HG03460 (cell line): ENCODE data around the gene SPATS2L.

Experiments
- ATAC-seq: cut with Tn5 transposase; IDR thresholded peaks from one replicate; pipeline ENCODE4 v1.9.1; 2021; ENCODE audit not compliant: unreplicated experiment

The SPATS2L gene

GRCh38 chr2:200405599-200406298 is 99.3 kb downstream of the SPATS2L start:
- ATAC-seq = peak; percentile 51

GRCh38 chr2:200406379-200406778 is 99.9 kb downstream of the SPATS2L start:
- ATAC-seq = peak; percentile 77

GRCh38 chr2:200408428-200409316 is 102.2 kb downstream of the SPATS2L start:
- ATAC-seq = no peak

- ATAC-seq = no peak
These were observed 105.3 kb downstream of the SPATS2L start for GRCh38 chr2:200411831-200412230.

- no peak for ATAC-seq
These were observed 107.9 kb downstream of the SPATS2L start for GRCh38 chr2:200414367-200414766.

GRCh38 chr2:200415455-200415854 is 109.0 kb downstream of the SPATS2L start:
- no peak for ATAC-seq

- no peak for ATAC-seq
These were observed 110.4 kb downstream of the SPATS2L start for GRCh38 chr2:200416878-200417277.

- no peak for ATAC-seq
These were observed 110.9 kb downstream of the SPATS2L start for GRCh38 chr2:200417366-200417765.

GRCh38 chr2:200418399-200418798 is 111.9 kb downstream of the SPATS2L start:
- ATAC-seq = no peak

- ATAC-seq = no peak
These were observed 112.8 kb downstream of the SPATS2L start for GRCh38 chr2:200419325-200419724.

GRCh38 chr2:200421270-200421669 is 114.8 kb downstream of the SPATS2L start:
- ATAC-seq = no peak

- ATAC-seq = no peak
These were observed 115.6 kb downstream of the SPATS2L start for GRCh38 chr2:200422071-200422470.

GRCh38 chr2:200422532-200423261 is 116.2 kb downstream of the SPATS2L start:
- ATAC-seq = no peak

- no peak for ATAC-seq
These were observed 117.0 kb downstream of the SPATS2L start for GRCh38 chr2:200423541-200423940.

- ATAC-seq = no peak
These were observed 118.7 kb downstream of the SPATS2L start for GRCh38 chr2:200425026-200425821.

- ATAC-seq = no peak
These were observed 120.3 kb downstream of the SPATS2L start for GRCh38 chr2:200426754-200427153.

GRCh38 chr2:200428961-200429665 is 122.6 kb downstream of the SPATS2L start:
- ATAC-seq = peak; percentile 43

- no peak for ATAC-seq
These were observed 123.5 kb downstream of the SPATS2L start for GRCh38 chr2:200430017-200430416.

GRCh38 chr2:200431996-200432705 is 125.7 kb downstream of the SPATS2L start:
- no peak for ATAC-seq
